Prostate gland (tissue), 2 donors: ENCODE results near the gene SF3A2.

Experiments used
- POLR2A ChIP-seq: fragments of 450-650 bp; IDR thresholded peaks from one replicate; pipeline ENCODE4 v1.6.1; 2016; ENCODE audit warnings: antibody characterized with exemption, mild to moderate bottlenecking
- TF ChIP-seq, protein P1 (sequence below), 4 experiments: fragments of 200-600 bp in 2 of 4; fragments of 450-650 bp in 2 of 4; sonication (generic) in 2 of 4; IDR thresholded peaks; 1 replicate in 3 of 4; 2 replicates in 1 of 4; pipeline ENCODE4 v1.5.1; 2016 to 2019; ENCODE audit warnings: antibody characterized with exemption in 4 of 4, mild to moderate bottlenecking in 2 of 4, moderate library complexity in 2 of 4

DNA sequence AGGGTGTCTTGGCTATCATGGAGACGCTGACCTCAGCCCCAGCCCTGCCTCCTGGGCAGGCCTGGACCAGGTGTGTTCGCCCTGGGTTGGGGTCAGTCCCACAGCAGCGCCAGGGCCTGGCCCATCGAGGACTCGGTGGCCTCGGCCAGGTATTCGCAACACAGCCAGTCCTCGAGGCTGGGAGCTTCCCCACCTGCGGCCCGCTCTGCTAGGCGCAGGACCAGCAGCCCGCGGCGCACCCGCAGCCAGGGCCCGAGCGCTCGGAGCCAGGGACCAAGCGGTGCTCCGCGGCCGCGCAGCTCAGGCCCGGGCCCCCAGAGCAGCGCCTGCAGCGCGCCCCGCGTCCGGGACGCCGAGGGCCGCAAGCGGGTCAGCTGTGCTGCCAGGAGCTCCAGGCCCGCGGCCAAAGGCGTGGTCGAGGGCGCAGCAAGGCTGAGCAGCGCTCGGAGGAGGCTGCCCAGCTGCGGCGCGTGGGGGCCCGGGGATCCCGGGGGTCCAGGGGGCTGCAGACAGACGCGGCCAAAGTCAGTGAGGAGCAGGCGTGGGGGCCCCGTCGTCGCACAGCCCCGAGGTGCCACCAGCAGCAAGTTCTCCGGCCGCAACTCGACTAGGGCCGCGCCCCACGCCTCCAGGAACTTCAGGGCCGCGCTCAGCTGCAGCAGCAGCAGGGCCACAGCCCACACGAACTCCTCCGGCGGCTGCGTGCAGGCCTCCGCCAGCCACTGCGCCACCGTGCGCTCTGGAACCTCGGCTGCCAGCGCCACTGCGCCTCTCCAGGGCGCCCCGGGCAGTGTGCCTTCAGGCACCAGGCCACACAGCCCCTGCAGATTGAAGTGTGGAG is 39.2 kb downstream of the SF3A2 start:
- TF ChIP-seq, protein P1, sequence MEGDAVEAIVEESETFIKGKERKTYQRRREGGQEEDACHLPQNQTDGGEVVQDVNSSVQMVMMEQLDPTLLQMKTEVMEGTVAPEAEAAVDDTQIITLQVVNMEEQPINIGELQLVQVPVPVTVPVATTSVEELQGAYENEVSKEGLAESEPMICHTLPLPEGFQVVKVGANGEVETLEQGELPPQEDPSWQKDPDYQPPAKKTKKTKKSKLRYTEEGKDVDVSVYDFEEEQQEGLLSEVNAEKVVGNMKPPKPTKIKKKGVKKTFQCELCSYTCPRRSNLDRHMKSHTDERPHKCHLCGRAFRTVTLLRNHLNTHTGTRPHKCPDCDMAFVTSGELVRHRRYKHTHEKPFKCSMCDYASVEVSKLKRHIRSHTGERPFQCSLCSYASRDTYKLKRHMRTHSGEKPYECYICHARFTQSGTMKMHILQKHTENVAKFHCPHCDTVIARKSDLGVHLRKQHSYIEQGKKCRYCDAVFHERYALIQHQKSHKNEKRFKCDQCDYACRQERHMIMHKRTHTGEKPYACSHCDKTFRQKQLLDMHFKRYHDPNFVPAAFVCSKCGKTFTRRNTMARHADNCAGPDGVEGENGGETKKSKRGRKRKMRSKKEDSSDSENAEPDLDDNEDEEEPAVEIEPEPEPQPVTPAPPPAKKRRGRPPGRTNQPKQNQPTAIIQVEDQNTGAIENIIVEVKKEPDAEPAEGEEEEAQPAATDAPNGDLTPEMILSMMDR (IDR thresholded peaks at IDR 0.05) = no peak
- no peak for TF ChIP-seq POLR2A
